Duodenal mucosa (tissue), 2 donors: ENCODE results near the gene CDH5.

ENCODE experiments used
- H3K27ac ChIP-seq: one replicate; pipeline ENCODE4 v1.7.0; 2013; ENCODE audit warnings: low read depth, low read length
- H3K27me3 ChIP-seq, 2 donors: one replicate each; pipeline ENCODE4 v1.7.0; 2013; ENCODE audit warnings: low read length in 2 of 2, control low read depth in 1 of 2; ENCODE audit not compliant: insufficient read depth in 2 of 2, control insufficient read depth in 1 of 2
- H3K36me3 ChIP-seq, 2 donors: one replicate each; pipeline ENCODE4 v1.7.0; 2013; ENCODE audit warnings: low read length in 2 of 2, control low read depth in 1 of 2; ENCODE audit not compliant: insufficient read depth in 2 of 2, control insufficient read depth in 1 of 2
- H3K4me1 ChIP-seq, 2 donors: one replicate each; pipeline ENCODE4 v1.7.0; 2013; ENCODE audit warnings: low read length in 2 of 2, control low read depth in 1 of 2; ENCODE audit not compliant: insufficient read depth in 2 of 2, control insufficient read depth in 1 of 2
- H3K4me3 ChIP-seq, 2 donors: one replicate each; pipeline ENCODE4 v1.7.0; 2013; ENCODE audit warnings: low read length in 2 of 2, low read depth in 1 of 2
- H3K9ac ChIP-seq, 2 donors: one replicate each; pipeline ENCODE4 v1.7.0; 2013; ENCODE audit warnings: low read length in 2 of 2, low read depth in 1 of 2
- H3K9me3 ChIP-seq, 2 donors: one replicate each; pipeline ENCODE4 v1.7.0; 2013; ENCODE audit warnings: low read length in 2 of 2, control low read depth in 1 of 2; ENCODE audit not compliant: control insufficient read depth in 1 of 2

Gene CDH5

DNA sequence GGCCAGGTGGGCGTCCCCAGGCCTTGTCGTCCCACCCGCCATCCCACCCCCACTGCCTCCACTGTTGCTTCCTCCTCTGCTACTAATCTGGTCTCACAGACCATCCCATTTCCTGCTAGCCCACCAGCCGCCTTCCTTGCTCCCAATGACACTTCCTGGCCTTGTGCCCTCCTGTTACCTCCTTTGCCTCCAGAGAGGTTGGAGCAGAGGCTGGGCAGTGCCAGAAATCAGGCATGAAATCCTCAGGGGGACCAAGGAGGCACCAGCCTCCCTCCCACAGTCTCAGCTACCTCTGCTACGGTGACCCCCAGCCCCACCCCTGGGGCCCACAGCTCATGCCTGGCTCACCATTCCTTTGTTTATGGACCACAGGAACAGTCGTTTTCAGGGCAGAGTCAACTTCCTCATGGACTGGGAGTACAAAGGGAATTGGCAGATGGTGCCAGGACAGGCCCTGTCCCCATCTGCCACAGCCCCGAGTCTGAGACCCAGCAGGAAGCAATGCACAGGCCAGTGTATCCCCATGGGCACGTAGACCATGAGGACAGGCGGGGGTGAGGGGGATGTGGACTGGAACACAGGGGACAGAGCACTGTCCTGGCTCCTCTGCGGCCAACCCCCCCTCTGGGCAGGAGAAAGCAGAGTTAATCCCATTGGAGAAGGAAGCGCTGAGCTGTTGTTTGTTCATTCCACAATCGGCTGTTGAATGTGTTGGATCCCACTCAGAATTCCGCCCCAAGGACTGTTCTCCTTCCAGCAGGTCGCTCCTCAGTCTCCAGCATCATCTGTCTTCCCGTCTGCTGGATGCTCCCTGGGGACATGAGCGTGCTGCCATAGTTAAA is 2.2 kb upstream of the CDH5 start:
- no peak overlapping the region for H3K27ac ChIP-seq
- H3K27me3 ChIP-seq, result peaks cover 9% of the 10 kb centered on the region in 2 donors
- H3K9ac ChIP-seq, result no peak overlapping the region
- no peaks in the 10 kb centered on the region for H3K36me3 ChIP-seq
- no peak overlapping the region for H3K4me3 ChIP-seq
- H3K4me1 ChIP-seq, result peaks cover 0 to 7% of the 10 kb centered on the region in 2 donors
- no peaks in the 10 kb centered on the region for H3K9me3 ChIP-seq

DNA sequence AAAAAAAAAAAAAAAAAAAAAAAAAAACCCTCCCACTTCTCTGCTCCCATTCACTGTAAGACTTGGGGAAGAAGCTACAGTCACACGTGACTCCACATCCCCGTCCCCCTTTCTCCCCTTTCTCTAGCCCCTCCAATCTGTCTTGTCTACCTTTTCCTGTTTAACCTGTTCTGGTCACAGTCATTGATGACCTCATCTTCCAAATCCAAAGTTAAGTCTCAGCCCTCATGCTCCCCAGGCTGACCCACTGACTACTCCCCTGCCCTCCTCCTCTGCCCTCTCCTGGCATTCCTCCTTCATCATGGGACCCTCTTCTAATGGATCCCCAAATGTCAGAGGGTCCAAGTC is 1.6 kb upstream of the CDH5 start:
- H3K36me3 ChIP-seq, result no peaks in the 10 kb centered on the region
- no peak overlapping the region for H3K27ac ChIP-seq
- peaks cover 0 to 7% of the 10 kb centered on the region in 2 donors for H3K4me1 ChIP-seq
- H3K4me3 ChIP-seq, result no peak overlapping the region
- H3K9me3 ChIP-seq, result no peaks in the 10 kb centered on the region
- H3K27me3 ChIP-seq, result peaks cover 9% of the 10 kb centered on the region in 2 donors
- H3K9ac ChIP-seq, result no peak overlapping the region

DNA sequence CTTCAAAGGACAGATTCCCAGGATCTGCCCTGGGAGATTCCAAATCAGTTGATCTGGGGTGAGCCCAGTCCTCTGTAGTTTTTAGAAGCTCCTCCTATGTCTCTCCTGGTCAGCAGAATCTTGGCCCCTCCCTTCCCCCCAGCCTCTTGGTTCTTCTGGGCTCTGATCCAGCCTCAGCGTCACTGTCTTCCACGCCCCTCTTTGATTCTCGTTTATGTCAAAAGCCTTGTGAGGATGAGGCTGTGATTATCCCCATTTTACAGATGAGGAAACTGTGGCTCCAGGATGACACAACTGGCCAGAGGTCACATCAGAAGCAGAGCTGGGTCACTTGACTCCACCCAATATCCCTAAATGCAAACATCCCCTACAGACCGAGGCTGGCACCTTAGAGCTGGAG is 840 bp upstream of the CDH5 start:
- Histone ChIP-seq H3K4me1 (peaks cover 0 to 7% of the 10 kb centered on the region in 2 donors), H3K9ac (no peak overlapping the region), H3K9me3 (no peaks in the 10 kb centered on the region), H3K27me3 (peaks cover 4 to 9% of the 10 kb centered on the region in 2 donors), H3K36me3 (no peaks in the 10 kb centered on the region), H3K4me3 (no peak overlapping the region), H3K27ac (peak overlapping the region; percentile 1)

DNA sequence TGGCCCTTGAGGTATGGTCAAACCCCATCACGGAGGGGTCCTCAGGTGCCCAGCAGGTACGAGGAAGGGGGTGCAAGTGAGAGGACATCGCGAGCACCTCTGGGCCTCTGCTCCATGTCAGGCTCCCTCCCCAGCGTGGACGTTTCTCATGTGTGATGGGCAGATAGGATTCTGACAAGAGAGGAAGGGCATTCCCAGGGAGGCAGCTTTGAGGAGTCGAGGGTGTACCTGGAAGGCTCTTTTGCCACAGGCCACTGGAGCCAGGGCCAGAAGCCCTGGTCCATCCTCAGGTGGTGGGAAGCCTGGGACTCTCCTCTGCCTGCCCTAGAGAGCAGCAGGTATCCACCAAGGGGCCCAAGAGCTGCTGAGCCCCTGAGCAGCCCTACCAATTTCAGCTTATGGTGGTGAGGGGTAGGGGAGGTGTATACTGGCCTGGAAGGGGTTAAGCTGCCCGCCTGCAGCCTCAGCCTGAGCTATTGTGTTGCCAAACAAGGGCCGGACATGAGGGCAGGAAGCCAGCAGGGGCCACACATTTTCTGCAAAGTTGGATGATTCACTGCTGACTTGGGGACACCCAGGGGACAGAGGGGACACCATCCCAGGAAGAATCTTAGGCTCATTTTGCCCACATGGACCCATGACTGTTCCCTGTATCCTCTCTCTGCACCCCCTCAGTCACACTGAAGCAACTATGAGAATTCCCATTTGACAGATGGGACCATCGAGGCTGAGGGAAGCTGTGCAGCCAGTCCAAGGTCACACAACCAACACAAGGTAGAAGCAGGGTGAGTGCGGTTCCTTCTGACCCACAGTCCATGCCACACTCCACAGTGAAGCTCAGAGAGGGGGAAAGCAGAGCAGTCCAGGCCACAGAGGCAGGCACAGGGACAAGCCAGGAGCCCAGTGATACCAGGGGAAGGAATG is 1.7 kb downstream of the CDH5 start:
- no peak overlapping the region for H3K4me3 ChIP-seq

DNA sequence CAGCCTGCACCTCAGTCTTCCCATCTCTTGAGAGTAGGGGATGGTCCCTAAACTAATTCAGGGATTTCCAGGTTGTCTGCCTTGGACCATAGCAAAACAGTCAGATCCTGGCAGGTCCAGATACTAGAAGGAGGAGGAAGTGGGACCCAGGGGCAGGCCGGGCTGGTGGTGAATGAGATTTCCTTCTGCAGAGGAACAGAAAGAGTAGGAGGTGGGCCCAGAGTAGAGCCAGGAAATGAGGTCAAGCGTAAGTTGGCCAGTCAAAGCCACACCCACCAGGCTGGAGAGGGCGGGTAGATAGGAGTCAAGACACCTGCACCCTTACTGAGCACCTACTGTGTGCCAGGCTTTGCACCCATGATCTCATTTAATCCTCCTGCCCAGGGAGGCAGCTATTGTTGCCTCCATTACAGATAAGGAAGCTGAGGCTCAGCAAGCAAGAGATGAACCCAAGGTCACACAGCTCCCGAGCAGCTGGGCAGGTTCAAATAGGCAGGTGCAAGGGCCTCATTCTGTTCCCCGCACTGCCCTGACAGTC is 2.6 kb downstream of the CDH5 start:
- H3K4me3 ChIP-seq, result no peak overlapping the region
- H3K27me3 ChIP-seq, result no peaks in the 10 kb centered on the region
- H3K36me3 ChIP-seq, result no peaks in the 10 kb centered on the region
- H3K27ac ChIP-seq, result peak overlapping the region; percentile 33
- no peaks in the 10 kb centered on the region for H3K9me3 ChIP-seq
- peaks cover 0 to 5% of the 10 kb centered on the region in 2 donors for H3K4me1 ChIP-seq
- no peak overlapping the region for H3K9ac ChIP-seq

More for the DNA sequence above, 1.7 kb downstream of the CDH5 start:
- H3K9me3 ChIP-seq, result no peaks in the 10 kb centered on the region
- no peaks in the 10 kb centered on the region for H3K36me3 ChIP-seq
- H3K9ac ChIP-seq, result no peak overlapping the region
- H3K27ac ChIP-seq, result no peak overlapping the region
- H3K27me3 ChIP-seq, result no peaks in the 10 kb centered on the region
- H3K4me1 ChIP-seq, result peaks cover 0 to 7% of the 10 kb centered on the region in 2 donors

DNA sequence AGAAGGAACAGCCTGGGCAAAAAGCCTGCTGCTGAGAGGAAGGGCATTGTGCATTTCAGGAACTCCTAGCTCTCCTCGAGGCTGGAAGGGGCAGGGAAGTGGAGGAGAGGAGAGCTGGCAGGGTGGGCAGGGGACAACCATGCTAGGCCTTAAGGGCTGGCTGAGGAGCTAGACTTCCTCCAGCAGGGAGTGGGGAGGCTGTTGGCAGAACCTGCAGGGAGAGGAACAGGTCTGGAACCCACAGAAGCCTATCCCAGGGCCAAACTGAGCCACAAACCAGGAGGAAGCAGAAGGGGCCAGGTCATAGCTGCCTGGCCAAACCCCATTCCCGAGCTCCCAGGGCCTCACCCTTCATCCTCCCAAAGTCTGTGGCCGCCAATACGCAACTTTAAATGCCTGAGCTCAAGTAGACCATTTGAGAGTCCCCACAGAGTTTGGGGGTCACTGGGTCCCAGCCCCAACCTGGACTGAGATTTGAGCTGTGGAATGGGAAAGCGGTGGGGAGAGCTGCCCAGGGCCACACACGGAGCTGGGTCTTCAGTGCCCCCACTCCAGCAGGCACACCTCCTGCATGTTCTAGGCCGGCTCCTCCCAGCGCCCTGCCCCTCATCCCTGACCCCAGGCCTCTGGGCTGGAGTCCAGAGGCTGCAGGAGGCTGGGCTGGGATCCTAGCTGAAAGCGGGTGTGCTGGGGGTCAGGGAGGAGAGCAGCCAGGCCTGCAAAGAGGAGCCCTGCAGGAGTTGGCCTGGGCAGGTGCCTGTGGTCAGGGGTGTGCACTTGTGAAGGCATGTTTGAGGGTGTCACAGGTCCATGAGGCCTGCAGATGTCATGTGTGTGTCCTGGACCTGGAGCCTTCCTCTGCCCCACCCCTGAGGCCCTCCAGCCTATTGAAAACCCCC is 4.5 kb downstream of the CDH5 start:
- H3K4me1 ChIP-seq, result no peaks in the 10 kb centered on the region
- no peak overlapping the region for H3K9ac ChIP-seq
- H3K9me3 ChIP-seq, result no peaks in the 10 kb centered on the region
- no peak overlapping the region for H3K4me3 ChIP-seq
- H3K36me3 ChIP-seq, result no peaks in the 10 kb centered on the region
- no peaks in the 10 kb centered on the region for H3K27me3 ChIP-seq
- H3K27ac ChIP-seq, result no peak overlapping the region

DNA sequence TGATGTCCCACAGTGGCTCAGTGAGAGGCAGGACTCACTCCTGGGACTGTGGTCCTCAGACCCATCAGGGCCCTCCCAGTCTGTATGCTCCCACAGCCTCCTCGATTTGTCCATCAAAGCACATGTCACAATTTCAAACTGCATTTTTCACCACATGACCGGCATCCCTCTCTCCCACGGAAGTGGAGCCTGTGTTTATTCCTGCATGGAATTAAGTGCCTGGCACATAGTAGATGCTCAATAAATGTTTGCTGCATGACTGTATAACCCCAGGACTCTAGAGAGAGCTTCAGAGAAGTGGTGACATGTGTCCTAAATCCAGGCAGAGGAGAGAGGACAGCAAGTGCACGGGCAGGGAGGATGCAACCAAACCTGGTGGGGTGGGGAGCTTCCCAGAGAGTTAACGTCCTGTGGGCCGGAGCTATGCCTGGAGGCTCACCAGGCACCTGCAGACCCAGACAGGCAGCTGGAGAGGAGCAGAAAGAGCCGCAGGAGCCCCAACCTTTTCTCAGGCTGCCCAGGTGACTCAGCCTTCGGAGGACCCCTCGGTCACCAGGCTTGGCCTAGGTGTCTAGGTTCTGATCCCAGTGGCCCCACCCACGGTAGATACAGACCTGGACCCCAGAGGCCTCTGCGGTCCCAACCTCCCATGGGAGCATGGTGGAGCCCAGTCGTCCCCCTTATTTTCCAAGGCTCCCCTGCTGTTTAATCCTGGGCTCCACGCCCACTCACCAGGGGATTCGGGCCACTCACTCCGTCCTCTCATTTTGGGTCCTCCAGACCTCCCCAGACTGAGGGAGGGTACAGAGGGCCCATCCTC is 5.8 kb downstream of the CDH5 start:
- Histone ChIP-seq H3K4me3 (no peak overlapping the region), H3K9ac (no peak overlapping the region), H3K27ac (no peak overlapping the region), H3K36me3 (no peaks in the 10 kb centered on the region), H3K27me3 (no peaks in the 10 kb centered on the region), H3K9me3 (no peaks in the 10 kb centered on the region), H3K4me1 (no peaks in the 10 kb centered on the region)

DNA sequence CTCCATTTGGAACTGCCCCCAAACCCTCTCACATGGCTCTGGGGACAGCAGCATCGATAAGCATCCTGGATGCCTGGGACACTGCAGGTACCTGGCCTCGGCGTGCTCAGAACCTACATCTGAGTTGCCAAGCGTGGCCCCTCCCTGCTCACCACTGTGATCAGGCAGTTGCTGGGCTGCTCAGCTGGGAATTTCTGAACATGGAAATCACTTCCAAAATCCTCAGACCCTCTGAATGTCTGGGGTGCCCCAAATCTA is 6.3 kb downstream of the CDH5 start:
- H3K9me3 ChIP-seq, result no peaks in the 10 kb centered on the region
- H3K27me3 ChIP-seq, result no peaks in the 10 kb centered on the region
- H3K4me1 ChIP-seq, result no peaks in the 10 kb centered on the region
- H3K36me3 ChIP-seq, result no peaks in the 10 kb centered on the region
- H3K27ac ChIP-seq, result no peak overlapping the region
- H3K4me3 ChIP-seq, result no peak overlapping the region
- no peak overlapping the region for H3K9ac ChIP-seq

DNA sequence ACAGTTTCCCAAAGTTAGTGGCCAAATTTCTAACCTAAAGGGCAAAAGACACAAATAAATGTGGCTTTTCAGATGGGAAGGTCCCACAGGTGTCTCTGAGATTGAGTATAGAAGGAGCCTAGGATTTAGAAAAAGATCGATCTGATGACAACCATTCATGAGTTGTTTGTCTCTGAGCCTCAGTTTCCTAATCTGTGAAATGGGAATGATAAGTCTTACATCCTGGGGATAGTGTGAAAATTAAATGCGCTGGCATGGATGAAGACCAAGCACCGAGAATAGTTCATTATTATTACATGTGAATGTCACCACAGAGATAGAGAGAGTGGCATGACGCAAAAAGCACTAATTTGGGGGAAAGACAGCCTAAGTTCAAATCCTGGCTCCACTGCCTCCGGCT is 7.2 kb downstream of the CDH5 start:
- no peaks in the 10 kb centered on the region for H3K9me3 ChIP-seq
- no peaks in the 10 kb centered on the region for H3K27me3 ChIP-seq
- no peaks in the 10 kb centered on the region for H3K36me3 ChIP-seq
- H3K27ac ChIP-seq, result no peak overlapping the region
- no peak overlapping the region for H3K4me3 ChIP-seq
- no peak overlapping the region for H3K9ac ChIP-seq
- peaks cover 2 to 3% of the 10 kb centered on the region in 2 donors for H3K4me1 ChIP-seq
